ENCODE measurements around the gene SLC22A31. TPM values are rescaled to one million over a fixed set of nuclear protein-coding genes. Genes with fewer than 3 reads are reported as not detected.

The SLC22A31 gene
- total RNA-seq, 4 donors from 2014 or later: 0.97 to 2.2 (median 1.7) TPM

GRCh38 chr16:89184933-89185794 is 15.2 kb downstream of the SLC22A31 start:
- no peak overlapping the region for H3K4me3 ChIP-seq (ENCODE audit: low read depth, poor library complexity, severe bottlenecking)
- intact Hi-C loops (cut with DNase I; ENCODE audit: low total_unique reads): no loop called here
- no peak for DNase-seq (ENCODE audit: low spot score in 2 of 2)
- 68 to 75% methylated on average over 20 to 48 of the region's 48 CpGs for WGBS, 2 donors
- no peak for TF ChIP-seq POLR2A (IDR thresholded peaks at IDR 0.05)

DNA sequence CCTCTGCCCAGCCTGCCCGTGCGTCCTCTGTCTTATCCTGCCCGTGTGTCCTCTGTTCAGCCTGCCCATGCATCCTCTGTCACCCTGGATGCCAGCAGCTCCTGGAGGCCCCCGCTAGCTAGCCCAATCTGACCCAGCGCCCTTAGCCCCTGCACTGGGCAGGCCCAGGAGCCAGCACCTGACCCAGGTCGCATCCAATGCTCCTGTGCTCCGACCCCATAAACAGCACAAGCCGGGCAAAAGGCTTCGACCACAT is 15.7 kb downstream of the SLC22A31 start:
- TF ChIP-seq, protein P1, sequence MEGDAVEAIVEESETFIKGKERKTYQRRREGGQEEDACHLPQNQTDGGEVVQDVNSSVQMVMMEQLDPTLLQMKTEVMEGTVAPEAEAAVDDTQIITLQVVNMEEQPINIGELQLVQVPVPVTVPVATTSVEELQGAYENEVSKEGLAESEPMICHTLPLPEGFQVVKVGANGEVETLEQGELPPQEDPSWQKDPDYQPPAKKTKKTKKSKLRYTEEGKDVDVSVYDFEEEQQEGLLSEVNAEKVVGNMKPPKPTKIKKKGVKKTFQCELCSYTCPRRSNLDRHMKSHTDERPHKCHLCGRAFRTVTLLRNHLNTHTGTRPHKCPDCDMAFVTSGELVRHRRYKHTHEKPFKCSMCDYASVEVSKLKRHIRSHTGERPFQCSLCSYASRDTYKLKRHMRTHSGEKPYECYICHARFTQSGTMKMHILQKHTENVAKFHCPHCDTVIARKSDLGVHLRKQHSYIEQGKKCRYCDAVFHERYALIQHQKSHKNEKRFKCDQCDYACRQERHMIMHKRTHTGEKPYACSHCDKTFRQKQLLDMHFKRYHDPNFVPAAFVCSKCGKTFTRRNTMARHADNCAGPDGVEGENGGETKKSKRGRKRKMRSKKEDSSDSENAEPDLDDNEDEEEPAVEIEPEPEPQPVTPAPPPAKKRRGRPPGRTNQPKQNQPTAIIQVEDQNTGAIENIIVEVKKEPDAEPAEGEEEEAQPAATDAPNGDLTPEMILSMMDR (IDR thresholded peaks at IDR 0.05): no peak
- no peak for TF ChIP-seq POLR2A (IDR thresholded peaks at IDR 0.05)
- DNase-seq (ENCODE audit: low spot score in 2 of 2): no peak
- no peak overlapping the region for H3K4me3 ChIP-seq (ENCODE audit: low read depth, poor library complexity, severe bottlenecking)
- intact Hi-C loops (cut with DNase I; ENCODE audit: low total_unique reads): no loop called here
- 70 to 74% methylated on average over 9 of the region's 9 CpGs for WGBS, 2 donors

GRCh38 chr16:89183975-89184676 is 16.2 kb downstream of the SLC22A31 start:
- no peak for DNase-seq (ENCODE audit: low spot score in 2 of 2)
- H3K4me3 ChIP-seq (ENCODE audit: low read depth, poor library complexity, severe bottlenecking): no peak overlapping the region
- intact Hi-C loops (cut with DNase I; ENCODE audit: low total_unique reads): no loop called here
- 54 to 71% methylated on average over 26 of the region's 26 CpGs for WGBS, 2 donors
- no peak for TF ChIP-seq POLR2A (IDR thresholded peaks at IDR 0.05)
- TF ChIP-seq, protein P1 (IDR thresholded peaks at IDR 0.05): no peak

DNA sequence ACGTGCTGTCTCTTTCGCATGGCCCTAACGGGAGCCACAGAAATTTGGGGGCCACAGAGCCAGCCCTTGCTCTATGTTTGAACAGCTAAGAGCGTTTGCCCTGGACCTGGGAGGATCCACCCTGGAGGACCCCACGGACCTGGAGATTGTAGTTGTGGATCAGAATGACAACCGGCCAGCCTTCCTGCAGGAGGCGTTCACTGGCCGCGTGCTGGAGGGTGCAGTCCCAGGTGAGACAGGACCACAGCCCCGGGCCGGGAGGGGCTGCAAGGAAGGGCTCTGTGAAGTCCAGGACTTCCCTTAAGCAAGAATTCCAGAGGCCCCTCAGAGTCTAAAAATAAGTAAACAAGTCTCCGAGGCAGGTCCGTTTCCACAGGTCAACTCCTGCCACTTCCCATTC is 16.9 kb downstream of the SLC22A31 start:
- intact Hi-C loops (cut with DNase I; ENCODE audit: low total_unique reads): no loop called here
- no peak for DNase-seq (ENCODE audit: low spot score in 2 of 2)
- 38 to 40% methylated on average over 10 to 13 of the region's 13 CpGs for WGBS, 2 donors
- TF ChIP-seq, protein P1 (IDR thresholded peaks at IDR 0.05): no peak
- no peak for TF ChIP-seq POLR2A (IDR thresholded peaks at IDR 0.05)
- H3K4me3 ChIP-seq (ENCODE audit: low read depth, poor library complexity, severe bottlenecking): no peak overlapping the region

GRCh38 chr16:89179656-89180315 is 20.6 kb downstream of the SLC22A31 start:
- no peak for DNase-seq (ENCODE audit: low spot score in 2 of 2)
- no peak for TF ChIP-seq POLR2A (IDR thresholded peaks at IDR 0.05)
- TF ChIP-seq, protein P1 (IDR thresholded peaks at IDR 0.05): no peak
- 77 to 79% methylated on average over 13 to 23 of the region's 25 CpGs for WGBS, 2 donors
- no peak overlapping the region for H3K4me3 ChIP-seq (ENCODE audit: low read depth, poor library complexity, severe bottlenecking)
- intact Hi-C loops (cut with DNase I; ENCODE audit: low total_unique reads): no loop called here

DNA sequence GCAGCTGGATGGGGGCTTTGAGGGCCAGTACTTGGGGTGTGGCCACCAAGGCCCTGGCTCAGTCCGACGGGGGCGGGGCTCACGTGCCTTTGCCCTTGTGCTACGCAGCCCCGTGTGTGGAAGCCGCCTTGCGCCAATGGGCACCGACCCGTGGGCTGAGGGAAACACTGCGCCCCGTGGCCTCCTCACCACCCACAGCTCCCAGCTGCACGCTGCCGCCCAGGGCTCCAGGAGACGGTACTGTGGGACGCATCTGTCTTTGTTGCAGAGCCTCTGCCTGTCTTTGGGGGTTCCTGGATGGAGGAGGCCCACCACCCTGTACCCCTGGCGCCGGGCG is 21.2 kb downstream of the SLC22A31 start:
- intact Hi-C loops (cut with DNase I; ENCODE audit: low total_unique reads): no loop called here
- no peak for TF ChIP-seq POLR2A (IDR thresholded peaks at IDR 0.05)
- TF ChIP-seq, protein P1 (IDR thresholded peaks at IDR 0.05): no peak
- H3K4me3 ChIP-seq (ENCODE audit: low read depth, poor library complexity, severe bottlenecking): no peak overlapping the region
- 70 to 76% methylated on average over 7 to 15 of the region's 19 CpGs for WGBS, 2 donors
- no peak for DNase-seq (ENCODE audit: low spot score in 2 of 2)

Data from lower leg skin (tissue), 4 donors.